HCT116 (cell line): ENCODE results near the gene TMC6. TPM values are rescaled to one million over a fixed set of nuclear protein-coding genes. Genes with fewer than 3 reads are reported as not detected.

Source experiments
- ATAC-seq: fragments of 200-7000 bp; cut with Tn5 transposase; 2 replicates; pipeline ENCODE4 v1.9.1; 2020; ENCODE audit warnings: mild to moderate bottlenecking, moderate library complexity
- BruUV-seq: library from RNA; stranded (reverse); fragments of 400-500 nt; replicated peaks from 2 replicates; lab custom pipeline; 2021; lab: Mats Ljungman, UMichigan
- CTCF ChIA-PET: fragments of 300-600 bp; sonication (Branson Sonifier 250); formaldehyde crosslinking; loops from one replicate; lab custom pipeline; 2021; ENCODE audit warnings: antibody characterized with exemption; lab: Charles Lee
- POLR2A ChIA-PET: fragments of 300-600, 350-600 bp; sonication (Branson Sonifier 250); formaldehyde crosslinking; loops from one replicate; lab custom pipeline; 2021; ENCODE audit warnings: antibody characterized with exemption; lab: Charles Lee
- RAD21 ChIA-PET, 2 experiments: fragments of 300-600 bp; sonication (Branson Sonifier 250); formaldehyde crosslinking; loops; one replicate each; lab custom pipeline; 2023; ENCODE audit warnings: low total read pairs in 2 of 2; ENCODE audit not compliant: uncharacterized antibody in 2 of 2, unreplicated experiment in 2 of 2, low non-redundant PET in 1 of 2; lab: Charles Lee
- DNase-seq: peaks from one replicate; pipeline ENCODE4 v3.0.0-alpha.2; 2010; ENCODE audit warnings: low read depth, low spot score
- H2AFZ ChIP-seq: fragments of 200-600 bp; shearing (Covaris generic), sonication (generic); 2 replicates; pipeline ENCODE4 v1.6.1; 2017; ENCODE audit warnings: low read depth, mixed run types, mixed read lengths, antibody characterized with exemption, low read length; ENCODE audit not compliant: poor library complexity, severe bottlenecking
- H3K27ac ChIP-seq: 2 replicates; pipeline ENCODE4 v1.5.1; 2012; ENCODE audit warnings: low read depth, low read length
- H3K27me3 ChIP-seq: fragments of 200-600 bp; sonication (generic); 2 replicates; pipeline ENCODE4 v1.6.1; 2016; ENCODE audit warnings: mixed run types, low read length, mixed read lengths; ENCODE audit not compliant: insufficient read depth
- H3K36me3 ChIP-seq, 2 experiments: fragments of 200-500 bp in 1 of 2; fragments of 200-600 bp in 1 of 2; sonication (Bioruptor generic) in 1 of 2; sonication (generic) in 1 of 2; 2 replicates each; pipeline versions ENCODE4 v1.5.1 to v1.6.1; 2014 to 2016; ENCODE audit warnings: low read length in 2 of 2, inconsistent platforms in 1 of 2, mixed read lengths in 1 of 2, mixed run types in 1 of 2; ENCODE audit not compliant: insufficient read depth in 2 of 2, control insufficient read depth in 1 of 2
- H3K4me1 ChIP-seq, 2 experiments: fragments of 200-600 bp in 1 of 2; sonication (generic) in 1 of 2; 2 replicates each; pipeline versions ENCODE4 v1.5.1 to v1.6.1; 2012 to 2017; ENCODE audit warnings: low read length in 2 of 2, inconsistent platforms in 1 of 2, mild to moderate bottlenecking in 1 of 2, mixed read lengths in 1 of 2, mixed run types in 1 of 2, moderate library complexity in 1 of 2; ENCODE audit not compliant: insufficient read depth in 2 of 2, control insufficient read depth in 1 of 2
- H3K4me2 ChIP-seq: fragments of 200-600 bp; sonication (generic); 2 replicates; pipeline ENCODE4 v1.6.1; 2017; ENCODE audit warnings: mixed run types, low read length, mixed read lengths
- H3K4me3 ChIP-seq, 2 experiments: fragments of 200-600 bp in 1 of 2; sonication (generic) in 1 of 2; replicated peaks in 1 of 2; 2 replicates each; pipeline ENCODE4 v1.5.1; 2011 to 2016; ENCODE audit warnings: low read length in 2 of 2, control low read depth in 1 of 2, low read depth in 1 of 2, mild to moderate bottlenecking in 1 of 2, mixed read lengths in 1 of 2, mixed run types in 1 of 2
- H3K79me2 ChIP-seq: fragments of 200-600 bp; sonication (generic); 2 replicates; pipeline ENCODE4 v1.6.1; 2017; ENCODE audit warnings: mild to moderate bottlenecking, mixed run types, low read length, moderate library complexity, mixed read lengths; ENCODE audit not compliant: insufficient read depth
- H3K9ac ChIP-seq: fragments of 200-600 bp; sonication (generic); 2 replicates; pipeline ENCODE4 v1.6.1; 2016; ENCODE audit warnings: low read length, mixed read lengths
- H3K9me2 ChIP-seq: fragments of 200-600 bp; sonication (generic), shearing (Covaris generic); 2 replicates; pipeline ENCODE4 v1.6.1; 2017; ENCODE audit warnings: mixed run types, mild to moderate bottlenecking, moderate library complexity; ENCODE audit not compliant: insufficient read depth
- H3K9me3 ChIP-seq, 2 experiments: fragments of 200-500 bp in 1 of 2; fragments of 200-600 bp in 1 of 2; sonication (Bioruptor generic) in 1 of 2; sonication (generic) in 1 of 2; 2 replicates each; pipeline ENCODE4 v1.6.1; 2014 to 2017; ENCODE audit warnings: low read length in 2 of 2, mixed read lengths in 2 of 2, inconsistent platforms in 1 of 2, low read depth in 1 of 2, mild to moderate bottlenecking in 1 of 2, mixed run types in 1 of 2, moderate library complexity in 1 of 2; ENCODE audit not compliant: control insufficient read depth in 1 of 2, insufficient read depth in 1 of 2
- H4K20me1 ChIP-seq: fragments of 200-600 bp; sonication (generic), shearing (Covaris generic); 2 replicates; pipeline ENCODE4 v1.6.1; 2017; ENCODE audit warnings: mixed run types, mild to moderate bottlenecking, moderate library complexity; ENCODE audit not compliant: insufficient read depth
- CEBPB ChIP-seq: IDR thresholded peaks from 2 replicates; pipeline ENCODE4 v1.6.1; 2012; ENCODE audit warnings: low read depth
- EGR1 ChIP-seq: IDR thresholded peaks from 2 replicates; pipeline ENCODE4 v1.6.1; 2012; ENCODE audit warnings: low read depth
- ELF1 ChIP-seq: IDR thresholded peaks from 2 replicates; pipeline ENCODE4 v1.6.1; 2012; ENCODE audit warnings: low read depth, borderline replicate concordance
- EZH2 ChIP-seq: fragments of 200-600 bp; sonication (generic); IDR thresholded peaks from 2 replicates; pipeline ENCODE4 v1.6.1; 2017; ENCODE audit warnings: antibody characterized with exemption, mixed run types
- EZH2phosphoT487 ChIP-seq: fragments of 200-600 bp; IDR thresholded peaks from 2 replicates; pipeline ENCODE4 v1.6.1; 2018; ENCODE audit warnings: antibody characterized with exemption, borderline replicate concordance
- FOSL1 ChIP-seq: IDR thresholded peaks from 2 replicates; pipeline ENCODE4 v1.6.1; 2012; ENCODE audit warnings: low read depth
- MAX ChIP-seq: IDR thresholded peaks from 2 replicates; pipeline ENCODE4 v1.6.1; 2012
- POLR2AphosphoS5 ChIP-seq: IDR thresholded peaks from 2 replicates; pipeline ENCODE4 v1.6.1; 2011; ENCODE audit warnings: mild to moderate bottlenecking, low read depth, low read length, moderate library complexity
- SIN3A ChIP-seq: IDR thresholded peaks from 2 replicates; pipeline ENCODE4 v1.6.1; 2012; ENCODE audit warnings: low read depth
- SP1 ChIP-seq: IDR thresholded peaks from 2 replicates; pipeline ENCODE4 v1.6.1; 2012; ENCODE audit warnings: low read depth
- SRF ChIP-seq: IDR thresholded peaks from 2 replicates; pipeline ENCODE4 v1.6.1; 2012; ENCODE audit warnings: low read depth
- YY1 ChIP-seq: IDR thresholded peaks from 2 replicates; pipeline ENCODE4 v1.6.1; 2011; ENCODE audit warnings: low read length, low read depth, moderate library complexity, mild to moderate bottlenecking; ENCODE audit not compliant: insufficient replicate concordance; ENCODE audit errors: extremely low read depth
- ZFX ChIP-seq: fragments of 450-650 bp; IDR thresholded peaks from 2 replicates; pipeline ENCODE4 v1.6.1; 2017
- ZNF274 ChIP-seq: fragments of 200-500 bp; sonication (Bioruptor generic); IDR thresholded peaks from 2 replicates; pipeline ENCODE4 v1.6.1; 2014; ENCODE audit warnings: mild to moderate bottlenecking, low read depth, low read length, inconsistent platforms
- intact Hi-C: fragments of 100-400 bp; cut with micrococcal nuclease; formaldehyde crosslinking; loops from 2 replicates; pipeline ENCODE4 v1.10.0; 2022
- total RNA-seq: library from RNA; stranded (reverse); gene quantifications from one replicate; pipeline ENCODE4 v1.2.1, GENCODE V29; 2021; ENCODE audit not compliant: unreplicated experiment
- TF ChIP-seq, protein P1 (sequence below): IDR thresholded peaks from 2 replicates; pipeline ENCODE4 v1.6.1; 2011; ENCODE audit warnings: mild to moderate bottlenecking, low read length, moderate library complexity; ENCODE audit not compliant: insufficient replicate concordance; ENCODE audit errors: extremely low read depth
- TF ChIP-seq, protein P2 (sequence below): IDR thresholded peaks from 2 replicates; pipeline ENCODE4 v1.6.1; 2012; ENCODE audit warnings: low read depth
- TF ChIP-seq, protein P3 (sequence below): IDR thresholded peaks from 2 replicates; pipeline ENCODE4 v1.6.1; 2012
- TF ChIP-seq, protein P4 (sequence below), 3 experiments: fragments of 200-600 bp in 1 of 3; sonication (generic) in 1 of 3; IDR thresholded peaks in 2 of 3; conservative IDR thresholded peaks in 1 of 3; 2 replicates each; pipeline ENCODE4 v1.5.1; 2012 to 2017; ENCODE audit warnings: low read depth in 2 of 3, low read length in 2 of 3, antibody characterized with exemption in 1 of 3, borderline replicate concordance in 1 of 3, control low read depth in 1 of 3, mild to moderate bottlenecking in 1 of 3, mixed read lengths in 1 of 3, mixed run types in 1 of 3, moderate library complexity in 1 of 3; ENCODE audit not compliant: insufficient read depth in 1 of 3

TMC6 gene
- total RNA-seq, 1 experiment from 2014 or later = 142 TPM

- intact Hi-C loops = no loop called here
- RAD21 ChIA-PET = no interaction called here
- no peak overlapping the region for H3K9ac ChIP-seq
- no peak overlapping the region for H3K27ac ChIP-seq
- POLR2A ChIA-PET = interaction anchor here (0.6 kb wide), 1 partner anchor 129 kb away, joined by 3 read pairs; no protein-coding TSS in a partner anchor
- no peaks in the 10 kb centered on the region for H3K4me1 ChIP-seq
- no peak overlapping the region for H3K4me2 ChIP-seq
- no peaks in the 10 kb centered on the region for H4K20me1 ChIP-seq
- H3K27me3 ChIP-seq = no peaks in the 10 kb centered on the region
- no peaks in the 10 kb centered on the region for H3K79me2 ChIP-seq
- no peaks in the 10 kb centered on the region for H3K9me3 ChIP-seq
- TF ChIP-seq SIN3A = no peak
- no peak for TF ChIP-seq ELF1
- no peak for TF ChIP-seq FOSL1
- TF ChIP-seq, protein P1, sequence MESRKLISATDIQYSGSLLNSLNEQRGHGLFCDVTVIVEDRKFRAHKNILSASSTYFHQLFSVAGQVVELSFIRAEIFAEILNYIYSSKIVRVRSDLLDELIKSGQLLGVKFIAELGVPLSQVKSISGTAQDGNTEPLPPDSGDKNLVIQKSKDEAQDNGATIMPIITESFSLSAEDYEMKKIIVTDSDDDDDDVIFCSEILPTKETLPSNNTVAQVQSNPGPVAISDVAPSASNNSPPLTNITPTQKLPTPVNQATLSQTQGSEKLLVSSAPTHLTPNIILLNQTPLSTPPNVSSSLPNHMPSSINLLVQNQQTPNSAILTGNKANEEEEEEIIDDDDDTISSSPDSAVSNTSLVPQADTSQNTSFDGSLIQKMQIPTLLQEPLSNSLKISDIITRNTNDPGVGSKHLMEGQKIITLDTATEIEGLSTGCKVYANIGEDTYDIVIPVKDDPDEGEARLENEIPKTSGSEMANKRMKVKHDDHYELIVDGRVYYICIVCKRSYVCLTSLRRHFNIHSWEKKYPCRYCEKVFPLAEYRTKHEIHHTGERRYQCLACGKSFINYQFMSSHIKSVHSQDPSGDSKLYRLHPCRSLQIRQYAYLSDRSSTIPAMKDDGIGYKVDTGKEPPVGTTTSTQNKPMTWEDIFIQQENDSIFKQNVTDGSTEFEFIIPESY = no peak
- TF ChIP-seq SP1 = no peak
- TF ChIP-seq ZFX = no peak
- no peak for TF ChIP-seq POLR2AphosphoS5
- no peak for TF ChIP-seq CEBPB
- no peak for TF ChIP-seq EZH2phosphoT487
- TF ChIP-seq, protein P2, sequence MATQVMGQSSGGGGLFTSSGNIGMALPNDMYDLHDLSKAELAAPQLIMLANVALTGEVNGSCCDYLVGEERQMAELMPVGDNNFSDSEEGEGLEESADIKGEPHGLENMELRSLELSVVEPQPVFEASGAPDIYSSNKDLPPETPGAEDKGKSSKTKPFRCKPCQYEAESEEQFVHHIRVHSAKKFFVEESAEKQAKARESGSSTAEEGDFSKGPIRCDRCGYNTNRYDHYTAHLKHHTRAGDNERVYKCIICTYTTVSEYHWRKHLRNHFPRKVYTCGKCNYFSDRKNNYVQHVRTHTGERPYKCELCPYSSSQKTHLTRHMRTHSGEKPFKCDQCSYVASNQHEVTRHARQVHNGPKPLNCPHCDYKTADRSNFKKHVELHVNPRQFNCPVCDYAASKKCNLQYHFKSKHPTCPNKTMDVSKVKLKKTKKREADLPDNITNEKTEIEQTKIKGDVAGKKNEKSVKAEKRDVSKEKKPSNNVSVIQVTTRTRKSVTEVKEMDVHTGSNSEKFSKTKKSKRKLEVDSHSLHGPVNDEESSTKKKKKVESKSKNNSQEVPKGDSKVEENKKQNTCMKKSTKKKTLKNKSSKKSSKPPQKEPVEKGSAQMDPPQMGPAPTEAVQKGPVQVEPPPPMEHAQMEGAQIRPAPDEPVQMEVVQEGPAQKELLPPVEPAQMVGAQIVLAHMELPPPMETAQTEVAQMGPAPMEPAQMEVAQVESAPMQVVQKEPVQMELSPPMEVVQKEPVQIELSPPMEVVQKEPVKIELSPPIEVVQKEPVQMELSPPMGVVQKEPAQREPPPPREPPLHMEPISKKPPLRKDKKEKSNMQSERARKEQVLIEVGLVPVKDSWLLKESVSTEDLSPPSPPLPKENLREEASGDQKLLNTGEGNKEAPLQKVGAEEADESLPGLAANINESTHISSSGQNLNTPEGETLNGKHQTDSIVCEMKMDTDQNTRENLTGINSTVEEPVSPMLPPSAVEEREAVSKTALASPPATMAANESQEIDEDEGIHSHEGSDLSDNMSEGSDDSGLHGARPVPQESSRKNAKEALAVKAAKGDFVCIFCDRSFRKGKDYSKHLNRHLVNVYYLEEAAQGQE = no peak
- no peak for TF ChIP-seq YY1
- TF ChIP-seq ZNF274 = no peak
- TF ChIP-seq SRF = no peak
- TF ChIP-seq, protein P3, sequence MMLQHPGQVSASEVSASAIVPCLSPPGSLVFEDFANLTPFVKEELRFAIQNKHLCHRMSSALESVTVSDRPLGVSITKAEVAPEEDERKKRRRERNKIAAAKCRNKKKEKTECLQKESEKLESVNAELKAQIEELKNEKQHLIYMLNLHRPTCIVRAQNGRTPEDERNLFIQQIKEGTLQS = no peak
- TF ChIP-seq EZH2 = no peak
- TF ChIP-seq, protein P4, sequence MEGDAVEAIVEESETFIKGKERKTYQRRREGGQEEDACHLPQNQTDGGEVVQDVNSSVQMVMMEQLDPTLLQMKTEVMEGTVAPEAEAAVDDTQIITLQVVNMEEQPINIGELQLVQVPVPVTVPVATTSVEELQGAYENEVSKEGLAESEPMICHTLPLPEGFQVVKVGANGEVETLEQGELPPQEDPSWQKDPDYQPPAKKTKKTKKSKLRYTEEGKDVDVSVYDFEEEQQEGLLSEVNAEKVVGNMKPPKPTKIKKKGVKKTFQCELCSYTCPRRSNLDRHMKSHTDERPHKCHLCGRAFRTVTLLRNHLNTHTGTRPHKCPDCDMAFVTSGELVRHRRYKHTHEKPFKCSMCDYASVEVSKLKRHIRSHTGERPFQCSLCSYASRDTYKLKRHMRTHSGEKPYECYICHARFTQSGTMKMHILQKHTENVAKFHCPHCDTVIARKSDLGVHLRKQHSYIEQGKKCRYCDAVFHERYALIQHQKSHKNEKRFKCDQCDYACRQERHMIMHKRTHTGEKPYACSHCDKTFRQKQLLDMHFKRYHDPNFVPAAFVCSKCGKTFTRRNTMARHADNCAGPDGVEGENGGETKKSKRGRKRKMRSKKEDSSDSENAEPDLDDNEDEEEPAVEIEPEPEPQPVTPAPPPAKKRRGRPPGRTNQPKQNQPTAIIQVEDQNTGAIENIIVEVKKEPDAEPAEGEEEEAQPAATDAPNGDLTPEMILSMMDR (IDR thresholded peaks at IDR 0.05 in 2 of 3, conservative IDR thresholded peaks at IDR 0.05 in 1 of 3; ENCODE audit: borderline replicate concordance in 1 of 3, insufficient read depth in 1 of 3, low read depth in 2 of 3, low read length in 2 of 3) = no peak
- no peak for TF ChIP-seq MAX
- no peak for TF ChIP-seq EGR1
- no peak overlapping the region for H2AFZ ChIP-seq
- no peak for ATAC-seq
- CTCF ChIA-PET = interaction anchor here (1.0 to 1.9 kb wide), 2 partner anchors 16 to 20 kb away, joined by 3 to 16 read pairs; no protein-coding TSS in a partner anchor
- no peak for DNase-seq
- BruUV-seq = no TSS peak
- no peaks in the 10 kb centered on the region for H3K9me2 ChIP-seq
- H3K36me3 ChIP-seq = peaks cover 5 to 27% of the 10 kb centered on the region in 2 experiments; a peak in 2 of 4 replicates
- H3K4me3 ChIP-seq = no peak overlapping the region
Observed at GRCh38 chr17:78069695-78070094, 58.9 kb downstream of the TMC6 start.
